Midbrain (tissue), 1 donor: ENCODE results near the gene TNFAIP8L1.

Experiments
- DNase-seq: peaks from one replicate; lab custom pipeline; 2025; lab: John Stamatoyannopoulos, UW

The TNFAIP8L1 gene

DNA sequence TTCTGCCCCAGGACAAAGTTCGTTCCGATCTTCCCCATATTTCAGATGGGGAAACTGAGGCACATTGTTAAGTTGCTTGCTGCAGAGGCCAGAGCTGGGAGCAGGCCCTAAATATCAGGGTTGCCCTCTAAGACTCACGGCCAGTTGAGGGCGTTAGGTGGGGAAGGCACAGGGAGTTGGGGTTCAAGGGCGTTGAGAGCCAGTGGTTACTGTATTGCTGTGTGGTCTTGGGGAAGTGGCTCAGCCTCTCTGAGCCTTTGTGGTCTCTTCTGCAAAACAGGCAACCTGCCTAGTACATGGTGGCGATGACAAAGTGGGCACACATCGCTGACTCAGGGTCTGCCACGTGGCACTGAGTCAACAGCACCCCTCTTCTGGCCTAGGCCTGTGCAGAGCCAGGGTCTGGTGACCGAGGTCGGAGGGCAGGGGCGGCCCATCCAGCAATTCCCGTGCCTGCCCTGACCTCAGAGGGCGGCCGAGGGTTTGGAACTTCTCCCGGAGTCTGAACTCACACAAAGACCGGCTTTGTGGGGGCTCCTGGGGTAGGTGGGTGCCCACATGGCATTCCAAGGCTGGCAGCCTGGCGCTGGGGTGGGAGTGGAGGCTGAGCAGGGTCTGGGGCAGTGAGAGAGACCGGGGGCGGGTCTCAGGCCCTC is 10.2 kb downstream of the TNFAIP8L1 start:
- DNase-seq = no peak

- DNase-seq = no peak
Observed at GRCh38 chr19:4650159-4650558, 10.8 kb downstream of the TNFAIP8L1 start.

DNA sequence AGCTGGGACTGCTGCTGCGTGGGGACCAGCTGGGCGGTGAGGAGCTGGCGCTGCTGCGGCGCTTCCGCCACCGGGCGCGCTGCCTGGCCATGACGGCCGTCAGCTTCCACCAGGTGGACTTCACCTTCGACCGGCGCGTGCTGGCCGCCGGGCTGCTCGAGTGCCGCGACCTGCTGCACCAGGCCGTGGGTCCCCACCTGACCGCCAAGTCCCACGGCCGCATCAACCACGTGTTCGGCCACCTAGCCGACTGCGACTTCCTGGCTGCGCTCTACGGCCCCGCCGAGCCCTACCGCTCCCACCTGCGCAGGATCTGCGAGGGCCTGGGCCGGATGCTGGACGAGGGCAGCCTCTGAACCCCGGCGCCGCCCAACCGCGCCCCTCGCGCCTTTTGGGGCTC is 12.8 kb downstream of the TNFAIP8L1 start:
- DNase-seq = no peak

DNA sequence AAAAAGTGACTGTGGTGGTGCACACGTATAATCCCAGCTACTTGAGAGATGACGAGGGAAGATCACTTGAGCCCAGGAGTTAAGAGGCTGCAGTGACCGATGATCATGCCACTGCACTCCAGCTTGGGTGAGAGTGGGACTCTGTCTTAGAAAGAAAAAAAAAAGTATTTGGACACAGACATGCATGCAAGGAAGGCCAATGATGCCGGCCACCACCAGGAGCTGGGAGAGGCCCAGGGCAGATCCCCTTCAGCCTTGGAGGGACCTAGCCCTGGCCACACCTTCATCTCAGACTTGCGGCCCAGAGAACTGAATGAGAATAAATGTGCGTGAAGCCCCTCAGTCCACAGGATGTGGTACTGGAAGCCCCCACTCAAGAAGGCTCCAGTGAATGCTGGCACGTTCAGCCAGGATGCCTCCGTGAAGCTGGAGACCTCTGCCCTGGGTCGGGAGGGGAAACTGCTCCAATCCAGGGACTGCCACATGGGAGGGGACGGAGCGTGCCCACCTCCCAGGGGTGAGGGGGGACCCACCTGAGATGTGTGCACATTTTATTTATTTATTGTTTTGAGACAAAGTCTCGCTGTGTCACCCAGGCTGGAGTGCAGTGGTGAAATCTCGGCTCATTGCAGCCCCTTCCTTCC is 14.6 kb downstream of the TNFAIP8L1 start:
- no peak for DNase-seq

DNA sequence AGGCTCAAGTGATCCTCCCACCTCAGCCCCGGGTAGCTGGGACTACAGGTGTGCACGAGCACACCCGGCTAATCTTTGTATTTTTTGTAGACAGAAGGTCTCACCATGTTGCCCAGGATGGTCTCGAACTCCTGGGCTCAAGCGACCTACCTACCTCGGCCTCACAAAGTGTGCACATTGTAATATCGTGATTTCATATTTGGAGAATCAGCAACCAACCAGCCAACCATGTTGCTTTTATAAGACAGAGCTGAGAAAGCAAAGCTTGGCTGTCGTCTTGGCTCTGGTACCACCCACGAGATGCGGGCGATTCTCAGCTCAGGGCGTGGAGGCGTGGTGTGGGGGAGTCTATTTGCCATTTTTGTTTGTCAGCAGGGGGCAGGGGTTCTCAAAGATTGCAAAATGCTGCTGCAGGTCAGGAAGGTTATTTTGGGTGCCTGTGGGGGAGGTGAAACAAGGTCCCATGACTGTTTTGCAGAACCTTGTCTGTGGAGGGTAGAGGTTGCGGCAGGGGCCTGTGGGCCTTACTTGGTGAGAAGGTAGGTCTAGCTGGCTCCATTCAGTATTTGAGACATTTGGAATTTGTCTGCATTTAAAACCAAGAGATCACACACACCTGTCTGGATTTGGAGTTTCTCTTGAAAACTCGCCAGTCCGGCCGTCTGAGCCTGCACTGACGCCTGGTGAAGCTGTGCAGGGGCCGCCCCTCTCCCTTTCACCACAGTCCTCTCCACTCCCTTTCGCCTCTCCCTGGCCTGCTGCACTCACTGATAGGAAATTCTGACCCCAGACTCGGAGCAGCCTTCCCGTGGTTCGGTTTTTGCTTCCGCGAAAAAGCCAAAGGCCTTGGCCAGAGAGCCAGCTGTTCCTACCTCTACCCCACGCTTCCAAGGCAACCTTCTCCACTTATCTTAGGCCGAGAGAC is 15.4 kb downstream of the TNFAIP8L1 start:
- no peak for DNase-seq

GRCh38 chr19:4656102-4656501 is 16.8 kb downstream of the TNFAIP8L1 start:
- no peak for DNase-seq

GRCh38 chr19:4657262-4657661 is 17.9 kb downstream of the TNFAIP8L1 start:
- DNase-seq = no peak

DNA sequence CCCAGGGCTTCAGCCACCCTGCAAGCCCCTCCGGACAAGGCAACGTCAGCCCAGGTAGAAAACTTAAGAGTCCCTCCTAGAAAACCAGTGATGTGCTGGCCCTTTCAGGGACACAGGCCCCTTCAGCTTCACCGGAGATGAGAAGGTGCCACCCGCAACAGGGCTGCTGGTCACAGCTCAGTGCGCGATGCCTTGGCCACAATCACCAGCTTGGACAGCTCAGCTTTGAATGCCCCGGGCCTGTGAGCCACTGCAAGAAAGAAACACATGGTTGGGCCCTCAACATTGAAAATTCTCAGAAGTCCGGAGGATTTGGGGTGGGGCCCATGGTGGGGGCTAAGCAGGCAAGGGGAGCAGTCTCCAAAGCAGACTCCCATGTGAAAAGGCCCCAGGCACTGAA is 18.5 kb downstream of the TNFAIP8L1 start:
- DNase-seq = no peak

- DNase-seq = no peak
Observed at GRCh38 chr19:4660181-4660791, 21.0 kb downstream of the TNFAIP8L1 start.

DNA sequence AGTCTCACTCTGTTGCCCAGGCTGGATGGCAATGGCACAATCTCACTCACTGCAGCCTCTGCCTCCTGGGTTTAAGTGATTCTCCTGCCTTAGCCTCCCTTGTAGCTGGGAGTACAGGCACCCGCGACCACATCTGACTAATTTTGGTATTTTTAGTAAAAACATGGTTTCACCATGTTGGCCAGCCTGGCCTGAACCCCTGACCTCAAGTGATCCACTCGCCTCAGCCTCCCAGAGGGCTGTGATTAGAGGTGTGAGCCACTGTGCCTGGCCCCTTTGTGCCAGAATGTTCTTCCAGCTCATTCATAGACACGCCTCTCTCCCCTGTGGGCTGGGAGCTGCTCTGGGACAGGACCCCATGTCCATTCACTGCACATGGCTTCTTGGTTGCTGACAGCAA is 21.7 kb downstream of the TNFAIP8L1 start:
- no peak for DNase-seq

DNA sequence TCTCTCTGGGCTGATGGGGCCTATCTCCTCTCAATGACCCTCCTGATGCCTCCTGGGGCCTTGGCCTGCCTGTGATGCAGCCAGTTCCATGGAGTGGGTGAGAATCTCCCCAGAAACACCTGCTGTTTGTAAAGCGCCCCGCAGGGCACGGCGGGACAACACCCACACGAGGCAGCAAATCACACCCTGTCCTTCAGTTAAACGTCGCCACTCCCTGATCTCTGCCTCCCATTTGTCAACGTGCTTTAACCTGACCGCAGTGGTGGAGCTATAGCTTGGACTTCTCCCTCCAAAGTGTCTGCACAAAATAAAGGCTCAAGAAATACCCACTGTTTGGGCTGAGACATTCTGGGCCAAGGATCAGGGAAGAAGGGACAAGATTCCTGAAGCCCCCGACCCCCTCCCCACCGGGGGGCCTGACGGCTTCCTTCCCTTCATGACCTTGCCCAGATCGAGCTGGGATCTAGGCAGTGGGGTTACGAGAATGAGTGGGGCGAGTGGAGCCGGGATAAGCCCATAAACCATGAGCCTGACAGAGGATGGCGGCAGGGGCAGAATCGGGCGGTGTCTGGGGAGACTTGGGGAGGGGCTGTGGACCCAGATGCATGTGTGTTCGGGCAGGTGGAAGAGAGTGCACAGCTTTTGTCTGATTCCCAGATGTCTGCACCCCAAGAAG is 22.8 kb downstream of the TNFAIP8L1 start:
- DNase-seq = no peak

DNA sequence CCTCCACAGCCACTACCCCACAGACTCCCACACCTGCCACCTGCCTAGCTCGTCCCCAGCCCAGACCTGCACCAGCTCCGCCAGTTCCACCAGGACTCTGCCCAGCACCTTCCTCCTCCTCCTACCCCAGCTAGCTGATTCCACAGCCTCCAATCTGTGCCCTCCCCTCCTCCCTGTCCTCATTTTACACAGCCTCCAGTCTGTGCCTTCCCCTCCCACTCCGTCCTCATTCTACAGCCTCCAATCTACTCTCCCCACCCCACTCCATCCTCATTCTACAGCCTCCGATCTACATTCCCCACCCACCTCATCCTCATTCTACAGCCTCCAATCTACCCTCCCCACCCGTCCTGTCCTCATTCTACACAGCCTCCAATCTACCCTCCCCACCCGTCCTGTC is 23.5 kb downstream of the TNFAIP8L1 start:
- DNase-seq = no peak

DNA sequence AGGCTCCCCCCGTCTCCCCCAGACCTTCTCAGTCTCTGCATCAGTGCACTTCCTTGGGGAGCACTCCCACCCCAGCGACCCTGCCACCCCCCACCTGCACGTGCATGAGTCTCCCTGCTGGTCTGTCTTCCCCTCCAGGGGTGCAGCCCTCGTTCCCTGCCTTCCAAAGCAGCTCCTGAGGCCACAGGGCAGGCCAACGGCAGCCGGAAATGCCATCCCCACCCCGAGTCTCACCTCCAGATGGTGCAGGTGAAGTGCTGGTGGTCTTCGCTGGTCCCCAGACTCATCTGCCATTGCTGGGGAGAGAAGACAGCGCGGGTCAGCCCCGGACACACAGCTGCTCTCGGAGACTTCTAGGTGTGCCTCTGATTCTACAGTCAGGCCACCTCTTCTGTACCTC is 25.3 kb downstream of the TNFAIP8L1 start:
- DNase-seq = no peak

DNA sequence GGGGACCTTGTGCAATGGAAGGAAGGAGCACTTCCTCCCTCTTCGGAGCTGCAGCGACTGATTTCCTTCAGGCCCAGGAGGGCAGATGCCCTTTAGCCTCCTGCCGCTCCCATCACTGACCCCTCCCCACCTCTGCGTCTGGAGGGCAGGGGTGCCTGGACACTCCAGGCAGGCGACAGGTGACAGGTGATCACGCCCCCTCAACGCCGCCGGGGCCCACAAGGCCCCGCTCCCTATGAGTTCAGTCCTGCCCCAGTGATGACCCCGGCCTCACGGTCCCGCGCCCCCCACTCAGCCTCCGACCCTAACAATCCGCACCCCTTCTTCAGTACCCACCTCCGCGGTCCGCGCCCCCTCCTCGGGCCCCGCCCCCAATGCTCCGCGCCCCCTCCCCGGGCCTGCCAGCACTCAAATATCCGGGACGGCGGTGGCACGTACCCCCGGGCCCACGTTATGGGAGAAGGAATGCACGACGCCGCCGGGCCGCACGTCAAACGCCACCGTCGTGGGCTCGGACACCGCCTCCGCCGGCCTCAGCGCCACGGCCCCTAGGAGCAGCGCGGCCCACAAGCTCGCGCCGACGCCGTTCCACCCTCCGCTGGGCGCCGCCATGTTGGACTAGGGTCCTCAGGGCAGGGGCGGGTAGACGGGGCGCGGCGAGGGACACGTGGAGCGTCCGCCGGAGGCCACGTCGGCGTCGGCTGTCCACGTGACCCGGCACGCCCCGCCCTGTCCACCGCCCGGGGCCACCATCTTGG is 30.6 kb downstream of the TNFAIP8L1 start, which contains the start of gene MYDGF:
Gene MYDGF (minus strand): TSS at position 620 of the 758 bp plus-strand sequence. CDS start 8 bp downstream, at position 612.
- DNase-seq = peak; percentile 92

DNA sequence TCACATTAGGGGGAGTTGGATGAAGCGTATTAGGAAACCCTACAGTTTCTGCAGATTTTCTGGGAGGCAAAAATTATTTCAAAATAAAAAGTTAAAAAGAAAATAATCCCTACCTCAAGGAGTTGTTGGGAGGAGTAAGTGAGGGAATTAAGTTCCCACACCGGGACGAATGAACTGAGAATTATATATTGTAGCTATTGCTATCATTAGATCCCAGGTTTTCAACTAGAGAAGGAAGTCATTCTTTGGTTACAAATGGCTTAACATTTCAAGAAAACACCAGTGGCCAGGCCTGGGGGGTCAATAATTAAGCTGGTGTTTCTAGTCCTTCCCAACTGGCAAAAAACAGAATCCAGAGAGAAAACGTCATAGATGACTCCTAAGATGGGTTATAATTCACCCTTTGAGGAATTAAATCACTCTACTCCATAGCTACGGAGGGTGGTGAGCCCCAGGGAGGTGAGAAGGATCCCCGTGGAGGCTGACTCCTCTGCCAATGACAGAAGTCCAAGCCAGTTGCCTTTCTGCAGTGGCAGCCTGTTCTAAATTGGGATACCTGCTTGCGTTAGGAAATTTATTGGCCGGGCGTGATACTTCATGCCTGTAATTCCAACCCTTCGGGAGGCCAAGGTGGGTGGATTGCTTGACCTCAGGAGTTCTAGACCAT is 32.0 kb downstream of the TNFAIP8L1 start:
- no peak for DNase-seq

- no peak for DNase-seq
Observed at GRCh38 chr19:4673216-4673615, 33.9 kb downstream of the TNFAIP8L1 start.

DNA sequence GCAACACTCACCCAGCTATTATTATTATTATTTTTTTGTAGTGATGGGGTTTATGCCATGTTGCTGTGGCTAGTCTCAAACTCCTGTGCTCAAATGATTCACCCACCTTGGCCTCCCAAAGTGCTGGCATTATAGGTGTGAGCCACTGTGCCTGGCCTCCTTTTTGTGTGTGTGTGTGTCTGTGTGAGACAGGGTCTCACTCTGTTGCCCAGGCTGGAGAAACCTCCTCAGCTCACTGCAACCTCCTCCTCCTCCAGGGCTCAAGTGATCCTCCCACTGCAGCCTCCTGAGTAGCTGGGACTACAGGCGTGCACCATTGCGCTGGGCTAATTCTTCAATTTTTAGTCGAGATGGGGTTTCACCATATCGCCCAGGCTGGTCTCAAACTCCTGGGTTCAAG is 34.4 kb downstream of the TNFAIP8L1 start:
- no peak for DNase-seq

GRCh38 chr19:4675346-4675745 is 36.0 kb downstream of the TNFAIP8L1 start:
- no peak for DNase-seq

DNA sequence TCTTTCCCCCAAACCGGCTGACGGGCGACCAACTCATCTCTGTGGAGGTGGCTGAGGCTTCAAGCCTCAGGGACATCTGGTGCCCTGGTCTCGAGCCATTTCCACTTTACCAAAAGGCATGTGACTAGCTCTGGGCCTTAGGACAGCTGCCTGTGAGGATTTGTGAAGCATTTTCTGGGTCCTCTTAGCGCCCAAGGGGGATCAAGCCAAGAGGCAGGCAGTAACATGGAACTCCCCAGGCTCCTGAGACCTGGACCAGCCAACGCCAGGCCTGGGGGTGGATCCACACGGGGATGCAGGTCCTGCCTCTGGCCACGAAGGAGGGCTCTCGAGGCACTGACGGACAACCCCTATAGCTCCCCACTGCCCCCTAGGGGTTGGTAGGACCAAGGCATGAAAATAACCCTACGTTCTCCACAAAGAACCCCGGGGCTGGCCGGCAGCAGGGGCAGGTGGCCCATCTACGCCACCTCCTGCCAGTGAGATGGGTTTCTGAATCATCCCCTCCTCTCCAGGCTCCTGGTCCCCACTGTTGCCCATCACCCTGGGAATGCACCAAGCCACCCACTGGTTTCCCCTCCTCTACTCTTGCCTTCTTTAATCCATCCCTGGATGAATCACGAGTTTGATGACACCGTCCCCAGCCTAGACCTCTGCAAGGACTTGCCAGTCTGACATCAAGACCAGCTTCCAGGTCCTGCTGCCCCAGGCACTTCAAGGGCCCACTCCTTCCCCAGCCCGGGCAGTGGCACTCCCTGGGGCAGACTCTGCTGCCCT is 37.8 kb downstream of the TNFAIP8L1 start:
- no peak for DNase-seq
